ENCODE results near the gene RNU1-2.
"Not testable (repeated sequence)": the region's sequence is repeated elsewhere in the genome, so short reads cannot be mapped to it uniquely, and the experiment has no call there.

RNU1-2 gene

DNA sequence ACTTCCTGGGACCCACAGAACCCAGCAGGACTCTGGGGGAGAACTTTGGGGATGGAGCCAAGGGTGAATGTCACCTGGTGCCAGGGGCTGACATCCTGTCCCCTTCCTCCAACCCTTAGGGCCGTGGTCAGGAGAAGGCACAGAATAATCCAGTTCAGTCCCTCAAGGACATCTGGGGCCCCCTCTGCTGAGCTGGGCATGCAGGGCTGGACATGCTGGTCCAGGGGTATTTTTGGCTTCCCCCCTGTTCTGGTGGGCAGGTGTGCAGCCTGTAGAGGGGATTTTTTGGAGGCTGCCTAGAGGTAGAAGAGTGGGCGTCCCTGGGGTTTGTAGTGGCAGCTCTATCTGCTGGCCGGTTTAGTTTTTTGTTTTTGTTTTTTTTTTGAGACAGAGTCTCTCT, 22.6 kb downstream of the RNU1-2 start:
- DNase-seq (no peak), ATAC-seq (ENCODE audit: insufficient read depth, low read depth) (no peak)
- Histone ChIP-seq H3K4me3 (ENCODE audit: low read depth in 1 of 2, low read length in 2 of 2) (no peak overlapping the region), H3K4me1 (ENCODE audit: insufficient read depth, low read length) (peaks cover 33% of the 10 kb centered on the region), H3K9ac (ENCODE audit: low read depth, low read length) (no peak overlapping the region), H3K9me3 (ENCODE audit: insufficient read depth, low read length, severe bottlenecking) (no peaks in the 10 kb centered on the region), H3K4me2 (ENCODE audit: insufficient read depth, low read length) (no peak overlapping the region), H3K79me2 (ENCODE audit: insufficient read depth, low read length) (peaks cover 9% of the 10 kb centered on the region), H3K27ac (ENCODE audit: low read length) (no peak overlapping the region), H3K27me3 (ENCODE audit: insufficient read depth, low read length, poor library complexity) (no peaks in the 10 kb centered on the region), H3K36me3 (ENCODE audit: insufficient read depth, low read length) (no peaks in the 10 kb centered on the region), H2AFZ (ENCODE audit: low read depth, low read length) (no peak overlapping the region), H4K20me1 (ENCODE audit: insufficient read depth, low read length) (no peaks in the 10 kb centered on the region; the same call in none of the 2 replicates)
- TF ChIP-seq CTCF (IDR thresholded peaks at IDR 0.05; ENCODE audit: borderline replicate concordance, extremely low read depth, low read length, poor library complexity, severe bottlenecking) (no peak), EZH2 (IDR thresholded peaks at IDR 0.05; ENCODE audit: borderline replicate concordance, low read depth, low read length, severe bottlenecking) (no peak)

DNA sequence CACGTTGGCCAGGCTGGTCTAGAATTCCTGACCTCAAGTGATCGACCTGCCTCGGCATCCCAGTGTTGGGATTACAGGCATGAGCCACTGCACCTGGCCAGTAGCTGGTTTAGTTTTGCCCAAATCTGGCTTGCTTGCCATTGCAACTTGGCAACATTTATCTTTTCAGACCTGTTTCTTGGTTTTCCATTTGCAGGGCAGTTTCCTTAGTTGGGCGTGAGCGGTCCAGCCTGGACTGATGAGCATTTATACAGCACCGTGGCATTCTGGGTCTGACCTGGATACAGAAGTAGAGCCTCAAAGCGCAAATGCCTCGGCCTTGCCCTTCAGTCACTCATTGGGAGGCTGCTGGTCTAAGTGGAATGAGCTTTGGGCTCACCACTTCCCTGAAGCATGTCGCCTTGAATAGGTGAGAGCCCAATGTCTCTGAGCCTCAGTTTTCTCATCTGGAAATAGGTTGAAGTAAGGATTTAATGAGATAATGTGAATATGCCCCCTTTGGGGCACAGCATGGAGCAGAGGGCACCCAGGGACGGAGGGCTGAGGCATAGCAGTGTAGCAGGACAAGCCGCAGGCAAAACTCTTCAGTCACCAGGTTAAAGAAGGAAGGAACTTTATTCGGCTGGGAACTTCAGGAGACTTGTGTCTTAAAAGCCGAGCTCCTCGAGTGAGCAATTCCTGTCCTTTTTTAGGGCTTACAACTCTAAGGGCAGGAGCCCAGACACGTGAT, 23.3 kb downstream of the RNU1-2 start:
- H3K4me1 ChIP-seq (ENCODE audit: insufficient read depth, low read length): peaks cover 29% of the 10 kb centered on the region
- H4K20me1 ChIP-seq (ENCODE audit: insufficient read depth, low read length); H3K9me3 ChIP-seq (ENCODE audit: insufficient read depth, low read length, severe bottlenecking); H3K4me2 ChIP-seq (ENCODE audit: insufficient read depth, low read length); ATAC-seq (ENCODE audit: insufficient read depth, low read depth); H3K79me2 ChIP-seq (ENCODE audit: insufficient read depth, low read length); H3K27ac ChIP-seq (ENCODE audit: low read length); H2AFZ ChIP-seq (ENCODE audit: low read depth, low read length); H3K4me3 ChIP-seq (ENCODE audit: low read depth in 1 of 2, low read length in 2 of 2); H3K36me3 ChIP-seq (ENCODE audit: insufficient read depth, low read length); H3K9ac ChIP-seq (ENCODE audit: low read depth, low read length); DNase-seq; H3K27me3 ChIP-seq (ENCODE audit: insufficient read depth, low read length, poor library complexity): not testable (repeated sequence)

DNA sequence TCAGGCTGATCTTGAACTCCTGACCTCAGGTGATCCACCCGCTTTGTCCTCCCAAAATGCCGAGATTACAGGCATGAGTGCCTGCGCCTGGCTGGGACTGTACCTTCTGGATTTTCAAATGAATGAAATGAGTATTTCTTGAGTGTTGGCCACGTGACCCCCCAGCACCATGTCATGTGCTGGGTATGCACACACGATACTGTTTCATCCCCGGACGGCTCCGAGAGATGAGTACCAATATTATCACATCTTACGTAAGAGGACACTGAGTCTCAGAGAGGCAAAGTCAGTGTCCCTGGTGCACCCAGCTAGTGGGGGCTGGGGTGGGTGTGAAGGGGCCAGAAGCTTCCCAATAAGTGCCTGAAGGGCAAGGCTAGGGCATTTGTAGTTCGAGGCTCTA, 25.2 kb downstream of the RNU1-2 start:
- H3K79me2 ChIP-seq (ENCODE audit: insufficient read depth, low read length): peaks cover 7% of the 10 kb centered on the region
- peaks cover 17% of the 10 kb centered on the region for H3K4me1 ChIP-seq (ENCODE audit: insufficient read depth, low read length)
- no peak overlapping the region for H2AFZ ChIP-seq (ENCODE audit: low read depth, low read length)
- no peak overlapping the region for H3K4me3 ChIP-seq (ENCODE audit: low read depth in 1 of 2, low read length in 2 of 2)
- H3K27me3 ChIP-seq (ENCODE audit: insufficient read depth, low read length, poor library complexity): no peaks in the 10 kb centered on the region
- H4K20me1 ChIP-seq (ENCODE audit: insufficient read depth, low read length): no peaks in the 10 kb centered on the region; the same call in none of the 2 replicates
- ATAC-seq (ENCODE audit: insufficient read depth, low read depth): no peak
- no peaks in the 10 kb centered on the region for H3K36me3 ChIP-seq (ENCODE audit: insufficient read depth, low read length)
- no peaks in the 10 kb centered on the region for H3K9me3 ChIP-seq (ENCODE audit: insufficient read depth, low read length, severe bottlenecking)
- TF ChIP-seq EZH2 (IDR thresholded peaks at IDR 0.05; ENCODE audit: borderline replicate concordance, low read depth, low read length, severe bottlenecking): no peak
- no peak for TF ChIP-seq CTCF (IDR thresholded peaks at IDR 0.05; ENCODE audit: borderline replicate concordance, extremely low read depth, low read length, poor library complexity, severe bottlenecking)
- DNase-seq: no peak
- H3K4me2 ChIP-seq (ENCODE audit: insufficient read depth, low read length): peak overlapping the region; percentile 68; the same call in 1 of the 2 replicates
- peak overlapping the region; percentile 33 for H3K27ac ChIP-seq (ENCODE audit: low read length)
- no peak overlapping the region for H3K9ac ChIP-seq (ENCODE audit: low read depth, low read length)

- Histone ChIP-seq H3K36me3 (ENCODE audit: insufficient read depth, low read length) (no peaks in the 10 kb centered on the region), H3K9me3 (ENCODE audit: insufficient read depth, low read length, severe bottlenecking) (no peaks in the 10 kb centered on the region), H3K9ac (ENCODE audit: low read depth, low read length) (peak within 1 kb of the TSS; percentile 43), H3K4me3 (ENCODE audit: low read depth in 1 of 2, low read length in 2 of 2) (peak within 1 kb of the TSS in 1 of 2 experiments; percentile 50; a peak in 2 of 4 replicates), H3K27me3 (ENCODE audit: insufficient read depth, low read length, poor library complexity) (no peaks in the 10 kb centered on the region), H4K20me1 (ENCODE audit: insufficient read depth, low read length) (no peaks in the 10 kb centered on the region; the same call in none of the 2 replicates), H3K27ac (ENCODE audit: low read length) (peak within 1 kb of the TSS; percentile 64), H3K4me1 (ENCODE audit: insufficient read depth, low read length) (peaks cover 17% of the 10 kb centered on the region), H2AFZ (ENCODE audit: low read depth, low read length) (peak within 1 kb of the TSS; percentile 50), H3K4me2 (ENCODE audit: insufficient read depth, low read length) (peak within 1 kb of the TSS; percentile 68), H3K79me2 (ENCODE audit: insufficient read depth, low read length) (peaks cover 7% of the 10 kb centered on the region)
- ATAC-seq (ENCODE audit: insufficient read depth, low read depth) (peak; percentile 97), DNase-seq (peak; percentile 88)
- TF ChIP-seq EZH2 (IDR thresholded peaks at IDR 0.05; ENCODE audit: borderline replicate concordance, low read depth, low read length, severe bottlenecking): no peak
- peak; percentile 56 for TF ChIP-seq CTCF (IDR thresholded peaks at IDR 0.05; ENCODE audit: borderline replicate concordance, extremely low read depth, low read length, poor library complexity, severe bottlenecking)
These were observed 25.8 kb downstream of the RNU1-2 start, which contains the start of gene CROCC for GRCh38 chr1:16921391-16922185. Gene CROCC, plus strand, starts transcription at chr1:16921931. Its CDS starts 88 bp downstream, at chr1:16922019.
